CD4-positive, alpha-beta T cell (primary cell): ENCODE results near the gene ACTA2. TPM values are rescaled to one million over a fixed set of nuclear protein-coding genes. Genes with fewer than 3 reads are reported as not detected.

ENCODE experiments used
- ATAC-seq: fragments of 200-7000 bp; cut with Tn5 transposase; one replicate; pipeline ENCODE4 v1.10.0; 2022; ENCODE audit warnings: mild to moderate bottlenecking; ENCODE audit not compliant: poor library complexity
- CTCF ChIA-PET: fragments of 350-600 bp; sonication (Branson Sonifier 250); formaldehyde crosslinking; loops from one replicate; lab custom pipeline; 2021; ENCODE audit warnings: antibody characterized with exemption, inconsistent platforms; lab: Charles Lee
- POLR2A ChIA-PET: fragments of 350-600 bp; sonication (Branson Sonifier 250); formaldehyde crosslinking; loops from one replicate; lab custom pipeline; 2021; ENCODE audit warnings: antibody characterized with exemption, inconsistent platforms; lab: Charles Lee
- DNase-seq, 14 experiments: peaks; one replicate each; pipeline ENCODE4 v3.0.0-alpha.2; 2013 to 2020; ENCODE audit warnings: mixed read lengths in 2 of 14
- H3K27ac ChIP-seq, 2 donors: one replicate each; pipeline versions ENCODE4 v1.5.1 to v1.7.0; 2013; ENCODE audit warnings: low read length in 2 of 2, low read depth in 1 of 2, mild to moderate bottlenecking in 1 of 2
- H3K27me3 ChIP-seq, 2 experiments: 1 replicate in 1 of 2; 2 replicates in 1 of 2; pipeline versions ENCODE4 v1.6.1 to v1.7.0; 2013; ENCODE audit warnings: low read length in 2 of 2, control low read depth in 1 of 2, mild to moderate bottlenecking in 1 of 2, moderate library complexity in 1 of 2; ENCODE audit not compliant: insufficient read depth in 2 of 2, control insufficient read depth in 1 of 2
- H3K36me3 ChIP-seq: one replicate; pipeline ENCODE4 v1.6.1; 2013; ENCODE audit warnings: low read length, control low read depth; ENCODE audit not compliant: insufficient read depth
- H3K4me1 ChIP-seq: one replicate; pipeline ENCODE4 v1.6.1; 2013; ENCODE audit warnings: low read length, control low read depth; ENCODE audit not compliant: insufficient read depth
- H3K4me3 ChIP-seq: one replicate; pipeline ENCODE4 v1.5.1; 2013; ENCODE audit warnings: mild to moderate bottlenecking, low read length, moderate library complexity
- H3K9me3 ChIP-seq, 2 experiments: 1 replicate in 1 of 2; 2 replicates in 1 of 2; pipeline versions ENCODE4 v1.6.1 to v1.7.0; 2013; ENCODE audit warnings: low read length in 2 of 2, mild to moderate bottlenecking in 2 of 2, control low read depth in 1 of 2, moderate library complexity in 1 of 2; ENCODE audit not compliant: control insufficient read depth in 1 of 2, insufficient read depth in 1 of 2
- H3K27ac Mint-ChIP-seq: one replicate; pipeline ENCODE4 v1.8.0; 2020; ENCODE audit warnings: mixed read lengths
- H3K27me3 Mint-ChIP-seq: one replicate; pipeline ENCODE4 v1.8.0; 2021; ENCODE audit warnings: mixed read lengths
- H3K36me3 Mint-ChIP-seq: one replicate; pipeline ENCODE4 v1.8.0; 2021; ENCODE audit warnings: low read depth, mixed read lengths
- H3K4me1 Mint-ChIP-seq: one replicate; pipeline ENCODE4 v1.8.0; 2021; ENCODE audit warnings: low read depth, mixed read lengths
- H3K4me3 Mint-ChIP-seq: one replicate; pipeline ENCODE4 v1.8.0; 2020; ENCODE audit warnings: mild to moderate bottlenecking, mixed read lengths
- H3K9me3 Mint-ChIP-seq: one replicate; pipeline ENCODE4 v1.8.0; 2020; ENCODE audit warnings: mixed read lengths
- CTCF ChIP-seq: fragments of 200-600 bp; IDR thresholded peaks from one replicate; pipeline ENCODE4 v1.8.0; 2022; ENCODE audit warnings: antibody characterized with exemption, mild to moderate bottlenecking
- intact Hi-C, 2 experiments: fragments of 100-400 bp; cut with DNase I in 1 of 2; cut with micrococcal nuclease in 1 of 2; formaldehyde crosslinking; loops; one replicate each; pipeline versions ENCODE4 v1.15.1 to v1.9.0; 2023 to 2025; cut with DNase I, micrococcal nuclease
- total RNA-seq, 174 experiments: library from RNA in 2 of 174; stranded (reverse) in 2 of 174; gene quantifications; one replicate each; pipeline ENCODE4 v1.2.3 and lab custom pipeline; 2021 to 2026

The ACTA2 gene
- total RNA-seq, 2 experiments from 2014 or later, result 1.8 to 2.1 TPM

DNA sequence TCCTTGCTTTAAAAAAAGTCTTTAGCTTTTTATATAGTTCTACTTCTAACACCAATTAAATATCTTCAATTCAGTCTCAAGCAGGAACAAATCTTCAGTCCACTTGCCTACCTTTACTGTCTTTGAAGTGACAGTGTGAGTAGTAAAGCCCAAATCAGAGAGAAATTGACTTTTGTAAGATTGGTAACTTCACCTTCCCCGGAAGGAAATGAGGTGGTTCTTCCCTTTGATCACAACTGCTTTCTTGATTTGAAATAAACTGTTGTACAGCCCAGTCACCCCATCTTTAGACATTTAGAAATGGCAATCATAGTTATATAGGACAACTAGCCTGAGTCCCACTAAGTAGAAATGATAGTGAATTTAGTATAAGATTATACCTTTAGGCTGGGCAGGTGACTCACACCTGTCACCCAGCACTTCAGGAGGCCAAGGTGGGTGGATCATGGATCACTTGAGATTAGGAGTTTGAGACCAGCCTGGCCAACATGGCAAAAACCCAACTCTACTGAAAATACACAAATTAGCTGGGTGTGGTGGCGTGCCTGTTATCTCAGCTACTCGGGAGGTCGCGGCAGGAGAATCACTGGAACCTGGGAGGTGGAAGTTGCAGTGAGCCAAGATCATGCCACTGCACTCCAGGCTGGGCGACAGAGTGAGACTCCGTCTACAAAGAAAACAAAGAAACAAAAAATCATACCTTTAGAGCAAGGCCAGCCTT is 42.7 kb upstream of the ACTA2 start:
- Mint-ChIP-seq H3K4me1 (peaks cover 77% of the 10 kb centered on the region), H3K27ac (peak overlapping the region; percentile 51), H3K27me3 (no peaks in the 10 kb centered on the region), H3K4me3 (peak overlapping the region; percentile 64), H3K36me3 (peaks cover 13% of the 10 kb centered on the region), H3K9me3 (no peaks in the 10 kb centered on the region)
- no peaks in the 10 kb centered on the region for H3K27me3 ChIP-seq
- CTCF ChIA-PET, result interaction anchor here (1.0 to 4.2 kb wide), 3 partner anchors 8 to 60 kb away, joined by 3 to 14 read pairs (median 3); no protein-coding TSS in a partner anchor
- intact Hi-C loops, result loop anchor here in 1 of 2 experiments (10.0 kb wide), 1 partner anchor 419 kb away; the partner anchor contains the start of gene IFIT5
- DNase-seq (peak in 4 of 14 experiments; percentile 17 to 74 (median 60)), ATAC-seq (no peak)
- peaks cover 33% of the 10 kb centered on the region for H3K4me1 ChIP-seq
- H3K4me3 ChIP-seq, result peak overlapping the region; percentile 11
- POLR2A ChIA-PET, result interaction anchor here (0.8 to 1.8 kb wide), 4 partner anchors 8 to 257 kb away, joined by 3 to 4 read pairs (median 4); partner anchors contain the start of genes LIPA and STAMBPL1
- H3K36me3 ChIP-seq, result peaks cover 3% of the 10 kb centered on the region
- no peak for TF ChIP-seq CTCF
- H3K9me3 ChIP-seq, result no peaks in the 10 kb centered on the region
- peak overlapping the region; percentile 25 to 37 for H3K27ac ChIP-seq

GRCh38 chr10:88994019-88994418 is 41.4 kb upstream of the ACTA2 start:
- ChIA-PET POLR2A (interaction anchor here (1.8 kb wide), 1 partner anchor 114 kb away, joined by 3 read pairs; the partner anchor contains the start of gene STAMBPL1), CTCF (interaction anchor here (1.3 to 4.2 kb wide), 2 partner anchors 12 to 59 kb away, joined by 3 to 14 read pairs; no protein-coding TSS in a partner anchor)
- peak overlapping the region; percentile 32 for H3K4me3 Mint-ChIP-seq
- Histone ChIP-seq H3K9me3 (no peaks in the 10 kb centered on the region), H3K4me3 (no peak overlapping the region), H3K27ac (peak overlapping the region in 1 of 2 donors; percentile 20), H3K36me3 (peaks cover 3% of the 10 kb centered on the region), H3K27me3 (no peaks in the 10 kb centered on the region), H3K4me1 (peaks cover 45% of the 10 kb centered on the region)
- intact Hi-C loops, result loop anchor here in 1 of 2 experiments (10.0 kb wide), 1 partner anchor 421 kb away; the partner anchor contains the start of gene IFIT5
- peaks cover 77% of the 10 kb centered on the region for H3K4me1 Mint-ChIP-seq
- H3K9me3 Mint-ChIP-seq, result no peaks in the 10 kb centered on the region
- ATAC-seq, result no peak
- no peak for TF ChIP-seq CTCF
- H3K36me3 Mint-ChIP-seq, result peaks cover 13% of the 10 kb centered on the region
- peak overlapping the region; percentile 63 for H3K27ac Mint-ChIP-seq
- no peaks in the 10 kb centered on the region for H3K27me3 Mint-ChIP-seq
- DNase-seq, result peak in 2 of 14 experiments; percentile 70 to 76

DNA sequence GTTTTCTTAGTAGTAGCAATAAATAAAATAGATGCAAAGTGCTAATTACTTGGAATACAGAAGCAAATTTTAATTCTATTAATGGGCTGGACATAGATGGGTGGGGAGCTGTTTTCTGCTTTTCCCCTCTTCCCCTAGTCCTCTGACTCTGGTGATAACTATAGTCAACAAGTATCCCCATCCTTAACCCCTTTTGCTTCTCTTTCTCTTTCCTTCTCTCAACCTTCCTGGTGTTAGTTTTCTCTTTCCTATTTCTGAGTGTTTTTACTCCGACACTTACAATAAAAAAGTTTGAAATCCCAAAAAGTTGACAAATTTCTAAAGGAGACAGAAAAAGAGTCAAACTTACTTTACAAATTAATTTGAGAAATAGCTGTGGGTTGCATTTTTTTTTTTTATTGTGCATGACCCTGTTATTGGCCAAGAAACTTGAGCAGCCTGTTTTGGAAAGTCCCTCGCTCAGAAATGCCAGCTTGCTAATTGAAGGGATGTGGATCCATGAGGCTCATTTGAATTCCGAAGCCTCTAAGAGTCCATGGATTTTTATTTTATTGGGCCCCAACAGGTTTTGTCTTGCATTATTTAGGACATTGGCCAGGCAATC is 40.5 kb upstream of the ACTA2 start:
- peak overlapping the region; percentile 93 for H3K27ac Mint-ChIP-seq
- no peaks in the 10 kb centered on the region for H3K27me3 ChIP-seq
- ChIA-PET POLR2A (interaction anchor here (0.7 to 3.2 kb wide), 4 partner anchors 14 to 113 kb away, joined by 3 to 14 read pairs (median 5); partner anchors contain the start of gene STAMBPL1), CTCF (interaction anchor here (4.2 kb wide), 1 partner anchor 58 kb away, joined by 14 read pairs; no protein-coding TSS in a partner anchor)
- H3K36me3 Mint-ChIP-seq, result peaks cover 13% of the 10 kb centered on the region
- H3K27me3 Mint-ChIP-seq, result no peaks in the 10 kb centered on the region
- no peak for TF ChIP-seq CTCF
- peak overlapping the region; percentile 94 for H3K4me3 ChIP-seq
- H3K4me1 ChIP-seq, result peaks cover 39% of the 10 kb centered on the region
- intact Hi-C loops, result loop anchor here in 1 of 2 experiments (10.0 kb wide), 1 partner anchor 422 kb away; the partner anchor contains the start of gene IFIT5
- H3K36me3 ChIP-seq, result no peaks in the 10 kb centered on the region
- H3K9me3 Mint-ChIP-seq, result no peaks in the 10 kb centered on the region
- peak overlapping the region in 1 of 2 donors; percentile 41 for H3K27ac ChIP-seq
- ATAC-seq, result no peak
- H3K9me3 ChIP-seq, result no peaks in the 10 kb centered on the region
- DNase-seq, result peak in 3 of 14 experiments; percentile 39 to 67 (median 60)
- H3K4me1 Mint-ChIP-seq, result peaks cover 84% of the 10 kb centered on the region
- peak overlapping the region; percentile 87 for H3K4me3 Mint-ChIP-seq
